22Rv1 (cell line): Measurements from ENCODE around the gene MEOX1.

Experiments used
- ZFX ChIP-seq: fragments of 450-650 bp; IDR thresholded peaks from 2 replicates; pipeline ENCODE4 v1.6.1; 2017; ENCODE audit warnings: antibody characterized with exemption, borderline replicate concordance
- TF ChIP-seq, protein P1 (sequence below): fragments of 450-650 bp; IDR thresholded peaks from 2 replicates; pipeline ENCODE4 v1.5.1; 2017; ENCODE audit warnings: mild to moderate bottlenecking

- TF ChIP-seq, protein P1, sequence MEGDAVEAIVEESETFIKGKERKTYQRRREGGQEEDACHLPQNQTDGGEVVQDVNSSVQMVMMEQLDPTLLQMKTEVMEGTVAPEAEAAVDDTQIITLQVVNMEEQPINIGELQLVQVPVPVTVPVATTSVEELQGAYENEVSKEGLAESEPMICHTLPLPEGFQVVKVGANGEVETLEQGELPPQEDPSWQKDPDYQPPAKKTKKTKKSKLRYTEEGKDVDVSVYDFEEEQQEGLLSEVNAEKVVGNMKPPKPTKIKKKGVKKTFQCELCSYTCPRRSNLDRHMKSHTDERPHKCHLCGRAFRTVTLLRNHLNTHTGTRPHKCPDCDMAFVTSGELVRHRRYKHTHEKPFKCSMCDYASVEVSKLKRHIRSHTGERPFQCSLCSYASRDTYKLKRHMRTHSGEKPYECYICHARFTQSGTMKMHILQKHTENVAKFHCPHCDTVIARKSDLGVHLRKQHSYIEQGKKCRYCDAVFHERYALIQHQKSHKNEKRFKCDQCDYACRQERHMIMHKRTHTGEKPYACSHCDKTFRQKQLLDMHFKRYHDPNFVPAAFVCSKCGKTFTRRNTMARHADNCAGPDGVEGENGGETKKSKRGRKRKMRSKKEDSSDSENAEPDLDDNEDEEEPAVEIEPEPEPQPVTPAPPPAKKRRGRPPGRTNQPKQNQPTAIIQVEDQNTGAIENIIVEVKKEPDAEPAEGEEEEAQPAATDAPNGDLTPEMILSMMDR, result no peak
- TF ChIP-seq ZFX, result no peak
Observed at GRCh38 chr17:43667947-43668348, 6.2 kb upstream of the MEOX1 start.
